HCT116 (cell line): ENCODE results near the gene MRPL33. TPM values are rescaled to one million over a fixed set of nuclear protein-coding genes. Genes with fewer than 3 reads are reported as not detected.

Source experiments
- ATAC-seq: fragments of 200-7000 bp; cut with Tn5 transposase; 2 replicates; pipeline ENCODE4 v1.9.1; 2020; ENCODE audit warnings: mild to moderate bottlenecking, moderate library complexity
- BruUV-seq: library from RNA; stranded (reverse); fragments of 400-500 nt; replicated peaks from 2 replicates; lab custom pipeline; 2021; lab: Mats Ljungman, UMichigan
- CTCF ChIA-PET: fragments of 300-600 bp; sonication (Branson Sonifier 250); formaldehyde crosslinking; loops from one replicate; lab custom pipeline; 2021; ENCODE audit warnings: antibody characterized with exemption; lab: Charles Lee
- POLR2A ChIA-PET: fragments of 300-600, 350-600 bp; sonication (Branson Sonifier 250); formaldehyde crosslinking; loops from one replicate; lab custom pipeline; 2021; ENCODE audit warnings: antibody characterized with exemption; lab: Charles Lee
- RAD21 ChIA-PET, 2 experiments: fragments of 300-600 bp; sonication (Branson Sonifier 250); formaldehyde crosslinking; loops; one replicate each; lab custom pipeline; 2023; ENCODE audit warnings: low total read pairs in 2 of 2; ENCODE audit not compliant: uncharacterized antibody in 2 of 2, unreplicated experiment in 2 of 2, low non-redundant PET in 1 of 2; lab: Charles Lee
- DNase-seq: peaks from one replicate; pipeline ENCODE4 v3.0.0-alpha.2; 2010; ENCODE audit warnings: low read depth, low spot score
- H2AFZ ChIP-seq: fragments of 200-600 bp; shearing (Covaris generic), sonication (generic); 2 replicates; pipeline ENCODE4 v1.6.1; 2017; ENCODE audit warnings: low read depth, mixed run types, mixed read lengths, antibody characterized with exemption, low read length; ENCODE audit not compliant: poor library complexity, severe bottlenecking
- H3K27ac ChIP-seq: 2 replicates; pipeline ENCODE4 v1.5.1; 2012; ENCODE audit warnings: low read depth, low read length
- H3K27me3 ChIP-seq: fragments of 200-600 bp; sonication (generic); 2 replicates; pipeline ENCODE4 v1.6.1; 2016; ENCODE audit warnings: mixed run types, low read length, mixed read lengths; ENCODE audit not compliant: insufficient read depth
- H3K36me3 ChIP-seq, 2 experiments: fragments of 200-500 bp in 1 of 2; fragments of 200-600 bp in 1 of 2; sonication (Bioruptor generic) in 1 of 2; sonication (generic) in 1 of 2; 2 replicates each; pipeline versions ENCODE4 v1.5.1 to v1.6.1; 2014 to 2016; ENCODE audit warnings: low read length in 2 of 2, inconsistent platforms in 1 of 2, mixed read lengths in 1 of 2, mixed run types in 1 of 2; ENCODE audit not compliant: insufficient read depth in 2 of 2, control insufficient read depth in 1 of 2
- H3K4me1 ChIP-seq, 2 experiments: fragments of 200-600 bp in 1 of 2; sonication (generic) in 1 of 2; 2 replicates each; pipeline versions ENCODE4 v1.5.1 to v1.6.1; 2012 to 2017; ENCODE audit warnings: low read length in 2 of 2, inconsistent platforms in 1 of 2, mild to moderate bottlenecking in 1 of 2, mixed read lengths in 1 of 2, mixed run types in 1 of 2, moderate library complexity in 1 of 2; ENCODE audit not compliant: insufficient read depth in 2 of 2, control insufficient read depth in 1 of 2
- H3K4me2 ChIP-seq: fragments of 200-600 bp; sonication (generic); 2 replicates; pipeline ENCODE4 v1.6.1; 2017; ENCODE audit warnings: mixed run types, low read length, mixed read lengths
- H3K4me3 ChIP-seq, 2 experiments: fragments of 200-600 bp in 1 of 2; sonication (generic) in 1 of 2; replicated peaks in 1 of 2; 2 replicates each; pipeline ENCODE4 v1.5.1; 2011 to 2016; ENCODE audit warnings: low read length in 2 of 2, control low read depth in 1 of 2, low read depth in 1 of 2, mild to moderate bottlenecking in 1 of 2, mixed read lengths in 1 of 2, mixed run types in 1 of 2
- H3K79me2 ChIP-seq: fragments of 200-600 bp; sonication (generic); 2 replicates; pipeline ENCODE4 v1.6.1; 2017; ENCODE audit warnings: mild to moderate bottlenecking, mixed run types, low read length, moderate library complexity, mixed read lengths; ENCODE audit not compliant: insufficient read depth
- H3K9ac ChIP-seq: fragments of 200-600 bp; sonication (generic); 2 replicates; pipeline ENCODE4 v1.6.1; 2016; ENCODE audit warnings: low read length, mixed read lengths
- H3K9me2 ChIP-seq: fragments of 200-600 bp; sonication (generic), shearing (Covaris generic); 2 replicates; pipeline ENCODE4 v1.6.1; 2017; ENCODE audit warnings: mixed run types, mild to moderate bottlenecking, moderate library complexity; ENCODE audit not compliant: insufficient read depth
- H3K9me3 ChIP-seq, 2 experiments: fragments of 200-500 bp in 1 of 2; fragments of 200-600 bp in 1 of 2; sonication (Bioruptor generic) in 1 of 2; sonication (generic) in 1 of 2; 2 replicates each; pipeline ENCODE4 v1.6.1; 2014 to 2017; ENCODE audit warnings: low read length in 2 of 2, mixed read lengths in 2 of 2, inconsistent platforms in 1 of 2, low read depth in 1 of 2, mild to moderate bottlenecking in 1 of 2, mixed run types in 1 of 2, moderate library complexity in 1 of 2; ENCODE audit not compliant: control insufficient read depth in 1 of 2, insufficient read depth in 1 of 2
- H4K20me1 ChIP-seq: fragments of 200-600 bp; sonication (generic), shearing (Covaris generic); 2 replicates; pipeline ENCODE4 v1.6.1; 2017; ENCODE audit warnings: mixed run types, mild to moderate bottlenecking, moderate library complexity; ENCODE audit not compliant: insufficient read depth
- CBX3 ChIP-seq: IDR thresholded peaks from 2 replicates; pipeline ENCODE4 v1.6.1; 2012; ENCODE audit warnings: low read depth
- CEBPB ChIP-seq: IDR thresholded peaks from 2 replicates; pipeline ENCODE4 v1.6.1; 2012; ENCODE audit warnings: low read depth
- EGR1 ChIP-seq: IDR thresholded peaks from 2 replicates; pipeline ENCODE4 v1.6.1; 2012; ENCODE audit warnings: low read depth
- EZH2phosphoT487 ChIP-seq: fragments of 200-600 bp; IDR thresholded peaks from 2 replicates; pipeline ENCODE4 v1.6.1; 2018; ENCODE audit warnings: antibody characterized with exemption, borderline replicate concordance
- FOSL1 ChIP-seq: IDR thresholded peaks from 2 replicates; pipeline ENCODE4 v1.6.1; 2012; ENCODE audit warnings: low read depth
- RAD21 ChIP-seq: IDR thresholded peaks from 2 replicates; pipeline ENCODE4 v1.6.1; 2012; ENCODE audit warnings: low read depth, mild to moderate bottlenecking
- SIN3A ChIP-seq: IDR thresholded peaks from 2 replicates; pipeline ENCODE4 v1.6.1; 2012; ENCODE audit warnings: low read depth
- SP1 ChIP-seq: IDR thresholded peaks from 2 replicates; pipeline ENCODE4 v1.6.1; 2012; ENCODE audit warnings: low read depth
- TCF7L2 ChIP-seq: IDR thresholded peaks from 2 replicates; pipeline ENCODE4 v1.7.0; 2011; ENCODE audit warnings: borderline replicate concordance, inconsistent platforms; ENCODE audit not compliant: insufficient read depth, insufficient read length; ENCODE audit errors: extremely low read depth
- ZFX ChIP-seq: fragments of 450-650 bp; IDR thresholded peaks from 2 replicates; pipeline ENCODE4 v1.6.1; 2017
- ZNF274 ChIP-seq: fragments of 200-500 bp; sonication (Bioruptor generic); IDR thresholded peaks from 2 replicates; pipeline ENCODE4 v1.6.1; 2014; ENCODE audit warnings: mild to moderate bottlenecking, low read depth, low read length, inconsistent platforms
- intact Hi-C: fragments of 100-400 bp; cut with micrococcal nuclease; formaldehyde crosslinking; loops from 2 replicates; pipeline ENCODE4 v1.10.0; 2022
- total RNA-seq: library from RNA; stranded (reverse); gene quantifications from one replicate; pipeline ENCODE4 v1.2.1, GENCODE V29; 2021; ENCODE audit not compliant: unreplicated experiment
- TF ChIP-seq, protein P1 (sequence below), 3 experiments: fragments of 200-600 bp in 1 of 3; sonication (generic) in 1 of 3; IDR thresholded peaks in 2 of 3; conservative IDR thresholded peaks in 1 of 3; 2 replicates each; pipeline ENCODE4 v1.5.1; 2012 to 2017; ENCODE audit warnings: low read depth in 2 of 3, low read length in 2 of 3, antibody characterized with exemption in 1 of 3, borderline replicate concordance in 1 of 3, control low read depth in 1 of 3, mild to moderate bottlenecking in 1 of 3, mixed read lengths in 1 of 3, mixed run types in 1 of 3, moderate library complexity in 1 of 3; ENCODE audit not compliant: insufficient read depth in 1 of 3
- TF ChIP-seq, protein P2 (sequence below): IDR thresholded peaks from 2 replicates; pipeline ENCODE4 v1.6.1; 2012; ENCODE audit warnings: low read depth

The MRPL33 gene
- total RNA-seq, 1 experiment from 2014 or later = 66.3 TPM

DNA sequence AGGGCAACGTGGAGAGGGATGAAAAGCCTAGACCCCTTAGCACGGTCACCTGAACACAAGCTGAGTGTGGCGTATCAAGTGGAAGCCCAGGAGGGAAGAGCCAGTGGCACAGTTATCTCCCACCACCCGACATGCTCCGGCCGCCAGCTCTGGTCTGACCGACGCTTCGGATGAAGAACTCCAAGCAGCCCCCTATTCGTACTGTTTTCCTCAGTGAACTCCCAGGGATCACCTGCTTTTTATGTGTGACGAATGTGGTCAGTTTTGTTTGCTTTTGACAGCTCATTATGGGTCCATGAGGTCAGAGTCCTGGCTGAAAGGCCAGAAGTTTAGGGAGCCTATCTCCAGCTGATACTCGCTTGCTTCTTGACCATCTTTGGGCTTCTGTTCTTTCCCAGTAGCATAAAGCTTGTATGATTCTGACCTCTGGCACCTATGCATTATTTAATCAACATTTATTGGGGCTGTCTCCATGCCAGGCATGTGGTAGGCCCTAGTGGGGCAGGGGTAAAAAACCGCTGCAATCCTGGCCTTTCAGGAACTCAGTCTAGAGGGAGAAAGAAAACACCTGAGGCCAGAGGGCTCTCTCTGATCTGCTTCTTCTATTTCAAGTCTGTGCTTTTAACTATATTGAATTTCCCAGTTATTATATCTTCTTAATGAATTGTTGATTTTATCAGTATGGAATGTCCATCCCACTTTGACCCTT, 33.0 kb upstream of the MRPL33 start:
- intact Hi-C loops = no loop called here
- POLR2A ChIA-PET = interaction anchor here (0.7 kb wide), 1 partner anchor 19 kb away, joined by 3 read pairs; no protein-coding TSS in a partner anchor
- RAD21 ChIA-PET = no interaction called here
- H3K27me3 ChIP-seq = no peaks in the 10 kb centered on the region
- H4K20me1 ChIP-seq = no peaks in the 10 kb centered on the region
- H2AFZ ChIP-seq = no peak overlapping the region
- peaks cover 0 to 10% of the 10 kb centered on the region in 2 experiments; a peak in 2 of 4 replicates for H3K4me1 ChIP-seq
- no peaks in the 10 kb centered on the region for H3K9me2 ChIP-seq
- H3K9ac ChIP-seq = no peak overlapping the region
- H3K9me3 ChIP-seq = no peaks in the 10 kb centered on the region
- no peak for ATAC-seq
- CTCF ChIA-PET = no interaction called here
- H3K4me2 ChIP-seq = no peak overlapping the region
- no peaks in the 10 kb centered on the region for H3K36me3 ChIP-seq
- TF ChIP-seq ZNF274 (no peak), FOSL1 (no peak), EZH2phosphoT487 (no peak), SIN3A (no peak), CBX3 (no peak), ZFX (no peak), RAD21 (no peak), SP1 (no peak), CEBPB (no peak), EGR1 (no peak), TCF7L2 (no peak)
- TF ChIP-seq, protein P1, sequence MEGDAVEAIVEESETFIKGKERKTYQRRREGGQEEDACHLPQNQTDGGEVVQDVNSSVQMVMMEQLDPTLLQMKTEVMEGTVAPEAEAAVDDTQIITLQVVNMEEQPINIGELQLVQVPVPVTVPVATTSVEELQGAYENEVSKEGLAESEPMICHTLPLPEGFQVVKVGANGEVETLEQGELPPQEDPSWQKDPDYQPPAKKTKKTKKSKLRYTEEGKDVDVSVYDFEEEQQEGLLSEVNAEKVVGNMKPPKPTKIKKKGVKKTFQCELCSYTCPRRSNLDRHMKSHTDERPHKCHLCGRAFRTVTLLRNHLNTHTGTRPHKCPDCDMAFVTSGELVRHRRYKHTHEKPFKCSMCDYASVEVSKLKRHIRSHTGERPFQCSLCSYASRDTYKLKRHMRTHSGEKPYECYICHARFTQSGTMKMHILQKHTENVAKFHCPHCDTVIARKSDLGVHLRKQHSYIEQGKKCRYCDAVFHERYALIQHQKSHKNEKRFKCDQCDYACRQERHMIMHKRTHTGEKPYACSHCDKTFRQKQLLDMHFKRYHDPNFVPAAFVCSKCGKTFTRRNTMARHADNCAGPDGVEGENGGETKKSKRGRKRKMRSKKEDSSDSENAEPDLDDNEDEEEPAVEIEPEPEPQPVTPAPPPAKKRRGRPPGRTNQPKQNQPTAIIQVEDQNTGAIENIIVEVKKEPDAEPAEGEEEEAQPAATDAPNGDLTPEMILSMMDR (IDR thresholded peaks at IDR 0.05 in 2 of 3, conservative IDR thresholded peaks at IDR 0.05 in 1 of 3; ENCODE audit: borderline replicate concordance in 1 of 3, insufficient read depth in 1 of 3, low read depth in 2 of 3, low read length in 2 of 3) = no peak
- TF ChIP-seq, protein P2, sequence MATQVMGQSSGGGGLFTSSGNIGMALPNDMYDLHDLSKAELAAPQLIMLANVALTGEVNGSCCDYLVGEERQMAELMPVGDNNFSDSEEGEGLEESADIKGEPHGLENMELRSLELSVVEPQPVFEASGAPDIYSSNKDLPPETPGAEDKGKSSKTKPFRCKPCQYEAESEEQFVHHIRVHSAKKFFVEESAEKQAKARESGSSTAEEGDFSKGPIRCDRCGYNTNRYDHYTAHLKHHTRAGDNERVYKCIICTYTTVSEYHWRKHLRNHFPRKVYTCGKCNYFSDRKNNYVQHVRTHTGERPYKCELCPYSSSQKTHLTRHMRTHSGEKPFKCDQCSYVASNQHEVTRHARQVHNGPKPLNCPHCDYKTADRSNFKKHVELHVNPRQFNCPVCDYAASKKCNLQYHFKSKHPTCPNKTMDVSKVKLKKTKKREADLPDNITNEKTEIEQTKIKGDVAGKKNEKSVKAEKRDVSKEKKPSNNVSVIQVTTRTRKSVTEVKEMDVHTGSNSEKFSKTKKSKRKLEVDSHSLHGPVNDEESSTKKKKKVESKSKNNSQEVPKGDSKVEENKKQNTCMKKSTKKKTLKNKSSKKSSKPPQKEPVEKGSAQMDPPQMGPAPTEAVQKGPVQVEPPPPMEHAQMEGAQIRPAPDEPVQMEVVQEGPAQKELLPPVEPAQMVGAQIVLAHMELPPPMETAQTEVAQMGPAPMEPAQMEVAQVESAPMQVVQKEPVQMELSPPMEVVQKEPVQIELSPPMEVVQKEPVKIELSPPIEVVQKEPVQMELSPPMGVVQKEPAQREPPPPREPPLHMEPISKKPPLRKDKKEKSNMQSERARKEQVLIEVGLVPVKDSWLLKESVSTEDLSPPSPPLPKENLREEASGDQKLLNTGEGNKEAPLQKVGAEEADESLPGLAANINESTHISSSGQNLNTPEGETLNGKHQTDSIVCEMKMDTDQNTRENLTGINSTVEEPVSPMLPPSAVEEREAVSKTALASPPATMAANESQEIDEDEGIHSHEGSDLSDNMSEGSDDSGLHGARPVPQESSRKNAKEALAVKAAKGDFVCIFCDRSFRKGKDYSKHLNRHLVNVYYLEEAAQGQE = no peak
- TF ChIP-seq, all 23 proteins: peak for 0
- H3K4me3 ChIP-seq = no peak overlapping the region
- H3K79me2 ChIP-seq = no peaks in the 10 kb centered on the region
- H3K27ac ChIP-seq = no peak overlapping the region
- BruUV-seq = no TSS peak
- no peak for DNase-seq
